ENCODE measurements around the gene LHX5.
A peak's percentile ranks its signal among the peaks of the same experiment; 100 is the strongest.
"Not testable (repeated sequence)": the region's sequence is repeated elsewhere in the genome, so short reads cannot be mapped to it uniquely, and the experiment has no call there.

Gene LHX5

DNA sequence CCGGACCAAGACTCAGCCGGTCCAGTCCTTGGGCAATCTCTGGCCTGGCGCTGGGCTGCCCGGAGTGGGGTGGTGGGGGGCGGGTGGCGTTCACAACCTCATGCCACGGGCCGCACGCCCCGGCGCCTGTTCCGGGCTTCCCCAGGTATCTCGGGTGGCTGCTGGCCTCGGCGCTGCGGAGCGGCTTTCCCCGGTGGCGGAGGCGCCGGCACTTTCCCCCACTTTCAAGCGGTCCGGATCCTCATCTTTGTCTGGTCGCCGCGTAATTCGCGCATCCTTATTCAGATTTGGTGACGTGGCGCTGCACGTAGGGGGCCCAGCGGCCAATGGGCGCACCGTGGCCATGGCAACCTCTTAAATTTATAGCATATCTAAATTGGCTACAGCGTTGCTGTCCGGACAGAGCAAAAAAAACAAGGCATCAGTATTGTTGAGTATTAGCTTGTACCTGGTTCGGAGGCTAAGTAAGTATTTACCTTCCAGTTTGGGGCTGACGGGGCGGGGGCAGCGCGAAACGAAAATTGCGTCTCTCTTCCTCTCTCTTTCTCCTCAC, at the start of gene LHX5:
TSS of gene LHX5 (minus strand) at position 253 of the 553 bp plus-strand sequence. CDS start 373 bp downstream, outside the sequence.
- no peak for DNase-seq

DNA sequence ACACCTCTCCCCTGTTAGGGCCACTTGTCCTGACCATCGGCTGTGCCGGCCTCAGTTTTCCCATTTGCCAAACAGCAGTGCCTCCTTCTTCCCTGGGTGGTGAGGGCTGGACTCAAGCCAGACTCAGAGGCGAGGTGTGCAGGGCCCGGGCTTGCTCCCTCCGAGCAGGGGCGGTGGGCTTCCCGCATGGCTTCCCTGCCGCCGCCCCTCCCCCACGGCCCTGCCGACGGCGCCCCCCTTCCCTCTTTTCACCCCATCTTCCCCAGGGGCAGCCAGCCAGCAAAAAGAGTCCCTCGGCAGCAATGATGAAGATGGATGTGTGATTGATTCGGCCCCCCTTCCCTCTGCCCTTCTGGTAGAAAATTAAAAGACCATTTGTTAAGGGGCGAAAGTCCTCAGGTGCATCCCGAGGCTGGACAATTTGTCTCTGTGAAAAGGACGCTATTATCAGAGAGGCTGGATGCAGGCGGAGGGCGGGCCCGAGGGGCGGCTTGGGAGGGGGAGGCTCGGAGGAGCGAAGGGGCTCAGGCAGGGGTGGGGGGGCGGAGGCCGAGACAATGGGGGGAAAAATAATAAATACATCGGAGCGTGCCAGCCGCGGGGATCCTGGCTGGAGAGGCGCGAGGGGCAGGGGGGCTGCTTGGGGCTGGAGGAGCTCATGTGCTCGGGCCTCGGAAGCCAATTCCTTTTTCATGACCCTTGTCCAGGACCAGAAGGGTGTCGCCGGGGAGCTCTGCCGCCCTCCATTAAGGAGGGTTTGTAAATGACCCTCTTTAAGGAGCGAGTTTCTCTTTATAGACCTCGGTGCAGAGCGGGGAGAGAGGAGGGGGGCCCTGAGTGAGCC, 48.0 kb upstream of the LHX5 start:
- DNase-seq: no peak

DNA sequence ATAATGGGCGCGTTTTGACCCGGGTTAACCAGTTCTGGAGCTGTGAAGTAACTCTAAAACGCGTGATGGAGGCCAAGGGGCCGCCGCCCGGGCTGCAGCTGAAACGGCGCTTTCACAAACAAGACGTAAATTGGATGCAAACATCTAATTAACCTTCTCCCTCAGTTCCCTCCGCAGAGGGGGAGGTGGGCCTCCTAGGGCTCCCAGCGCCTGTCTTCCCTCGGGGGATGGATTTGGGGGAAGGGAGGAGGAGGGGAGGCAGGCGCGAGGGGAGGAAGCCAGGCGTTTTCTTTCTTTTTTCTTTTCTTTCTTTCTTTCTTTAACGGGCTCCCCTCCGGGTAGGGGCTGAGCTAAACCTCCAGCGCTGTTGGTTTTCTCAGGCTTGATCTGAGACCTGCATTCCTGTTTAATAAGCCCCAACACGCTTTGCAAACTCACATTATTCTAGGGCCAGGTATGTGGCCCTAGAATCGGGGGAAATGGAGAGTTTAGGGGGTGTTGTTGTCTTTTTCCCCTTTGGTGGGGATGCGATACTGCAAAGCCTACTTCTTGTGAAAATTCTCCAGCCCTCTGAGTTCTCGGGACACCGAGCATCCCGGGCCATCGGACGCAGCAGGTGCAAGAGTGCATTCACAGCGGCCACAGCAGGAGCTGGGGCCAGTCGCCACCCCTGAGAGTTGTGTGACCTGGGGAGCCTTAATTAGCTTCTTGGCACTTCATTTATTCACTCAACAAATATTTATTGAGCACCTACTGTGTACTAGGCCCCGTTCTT, 43.6 kb upstream of the LHX5 start:
- no peak for DNase-seq

DNA sequence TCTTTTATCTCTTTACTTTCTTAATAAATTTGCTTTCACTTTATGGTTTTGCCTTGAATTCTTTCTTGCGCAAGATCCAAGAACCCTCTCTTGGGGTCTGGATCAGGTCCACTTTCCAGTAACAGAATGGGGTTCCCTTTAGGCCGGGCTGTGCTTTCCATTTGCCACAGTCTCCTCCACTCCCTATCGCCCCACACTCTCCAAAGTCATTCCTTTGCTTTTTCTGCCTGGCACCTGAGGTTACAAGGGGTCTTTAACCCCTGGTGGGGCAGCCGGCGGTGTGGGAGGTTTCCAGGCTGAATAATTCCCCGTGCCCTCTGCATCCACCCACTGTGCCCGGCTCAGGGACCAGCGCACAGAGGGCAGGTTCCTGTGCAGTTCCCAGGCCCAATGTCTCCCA, 42.9 kb upstream of the LHX5 start:
- no peak for DNase-seq

DNA sequence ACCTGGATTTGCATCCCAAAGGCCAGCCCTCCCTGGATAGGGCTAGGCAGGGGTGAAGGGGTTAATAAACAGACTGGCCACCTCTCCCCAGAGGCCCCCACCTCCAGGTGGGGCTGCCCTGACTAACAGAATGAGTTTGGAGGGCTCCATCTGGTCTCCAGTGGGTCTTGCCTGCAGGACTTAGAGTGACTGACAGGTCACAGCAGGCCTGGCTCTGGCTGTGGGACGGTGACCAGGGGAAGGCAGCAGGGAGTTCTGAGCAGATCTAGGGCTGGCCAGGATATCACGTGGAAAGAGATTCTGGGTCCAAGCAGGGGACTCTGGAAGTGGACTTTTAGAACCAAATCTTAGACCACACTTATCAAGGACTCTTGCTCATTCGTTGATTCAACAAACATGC, 40.9 kb upstream of the LHX5 start:
- no peak for DNase-seq

DNA sequence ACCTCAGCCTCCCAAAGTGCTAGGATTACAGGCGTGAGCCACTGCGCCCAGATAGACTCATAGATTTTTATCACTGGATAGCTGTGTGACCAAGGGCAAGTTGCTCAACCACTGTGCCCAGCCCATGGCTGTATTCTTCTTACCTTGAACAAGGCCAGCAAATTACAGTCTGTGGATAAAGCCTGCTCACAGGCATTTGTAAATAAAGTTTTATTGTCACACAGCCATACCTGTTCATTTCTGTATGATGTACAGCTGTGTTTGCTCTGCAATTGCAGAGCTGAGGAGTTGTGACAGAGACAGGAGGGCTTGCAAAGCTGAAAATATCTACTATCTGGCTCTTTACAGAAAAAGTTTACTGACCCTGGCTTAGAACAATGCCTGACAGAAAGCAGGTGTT, 35.2 kb upstream of the LHX5 start:
- DNase-seq: no peak

DNA sequence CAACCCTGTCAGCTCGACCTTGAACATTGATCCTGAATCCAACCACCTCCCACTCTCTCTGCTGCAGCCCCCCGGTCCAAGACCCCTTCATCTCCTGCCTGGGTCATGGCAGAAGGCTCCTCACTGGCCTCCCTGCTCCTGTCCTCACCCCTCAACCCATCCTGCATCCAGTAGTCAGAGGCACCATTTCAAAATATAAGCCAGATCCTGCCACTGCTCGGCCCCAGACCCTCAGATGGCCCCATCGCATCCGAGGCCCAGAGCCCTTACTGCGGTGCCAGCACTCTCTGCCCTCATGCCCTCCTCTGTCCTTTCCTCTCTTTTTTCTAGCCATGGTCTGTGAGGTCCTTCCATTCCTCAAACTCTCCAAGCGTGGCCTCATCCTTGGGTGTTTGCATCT, 34.3 kb upstream of the LHX5 start:
- no peak for DNase-seq

DNA sequence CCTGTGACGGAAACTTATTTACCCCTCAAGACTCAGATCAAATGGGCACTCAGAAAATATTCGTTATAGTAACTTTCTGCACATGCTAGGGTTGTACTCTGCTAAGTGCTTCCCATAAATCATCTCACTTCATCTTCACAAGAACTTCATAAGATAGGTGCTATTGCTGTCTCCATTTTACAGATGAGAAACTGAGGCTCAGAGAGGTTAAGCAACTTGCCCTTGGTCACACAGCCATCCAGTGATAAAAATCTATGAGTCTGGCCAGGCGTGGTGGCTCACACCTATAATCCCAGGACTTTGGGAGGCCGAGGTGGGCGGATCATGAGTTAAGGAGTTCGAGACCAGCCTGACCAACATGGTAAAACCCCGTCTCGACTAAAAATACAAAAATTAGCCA, 33.2 kb upstream of the LHX5 start:
- no peak for DNase-seq

DNA sequence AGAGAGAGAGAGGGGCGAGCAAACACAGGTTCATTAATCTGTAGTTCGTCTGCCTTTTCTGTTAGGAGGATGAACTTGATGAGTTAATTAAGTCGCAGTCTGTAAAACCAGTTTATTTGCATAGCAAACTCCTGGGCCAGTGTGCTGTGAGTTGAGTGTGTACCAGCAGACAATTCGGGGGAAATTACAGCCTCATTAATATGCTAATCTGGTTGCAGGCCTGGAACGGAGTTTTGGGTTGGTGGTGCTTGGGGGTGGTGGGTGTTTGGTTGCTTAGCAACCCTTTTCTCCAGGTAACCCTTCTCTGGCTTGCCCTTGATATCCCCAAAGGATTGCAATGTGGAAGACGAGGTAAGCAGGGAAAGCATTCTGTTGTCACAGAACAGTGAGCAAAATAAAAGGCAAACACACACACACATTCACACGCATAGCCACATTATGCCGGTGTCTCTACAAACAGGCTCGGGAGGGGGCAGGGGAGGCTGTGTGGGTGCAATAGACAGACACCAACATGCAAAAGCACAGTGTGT, 29.2 kb upstream of the LHX5 start:
- DNase-seq: no peak

DNA sequence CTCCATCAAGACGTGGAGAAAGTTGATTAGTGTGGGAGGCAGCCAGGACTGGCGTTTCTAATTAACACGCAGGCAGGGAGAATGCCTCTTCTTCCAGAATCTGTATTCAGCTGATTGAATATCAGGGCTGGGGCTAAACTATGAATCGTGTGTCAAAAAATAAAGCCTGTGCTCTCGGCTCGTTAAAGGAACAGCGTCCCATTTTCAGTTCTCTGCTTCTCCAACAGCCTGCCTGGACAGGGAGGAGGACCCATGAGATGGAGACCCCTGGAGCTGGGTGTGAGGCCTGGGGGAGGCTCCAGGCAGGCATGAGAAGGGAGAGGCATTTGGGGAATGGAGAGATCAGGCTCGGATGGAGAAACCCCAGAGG, 28.6 kb upstream of the LHX5 start:
- DNase-seq: no peak

DNA sequence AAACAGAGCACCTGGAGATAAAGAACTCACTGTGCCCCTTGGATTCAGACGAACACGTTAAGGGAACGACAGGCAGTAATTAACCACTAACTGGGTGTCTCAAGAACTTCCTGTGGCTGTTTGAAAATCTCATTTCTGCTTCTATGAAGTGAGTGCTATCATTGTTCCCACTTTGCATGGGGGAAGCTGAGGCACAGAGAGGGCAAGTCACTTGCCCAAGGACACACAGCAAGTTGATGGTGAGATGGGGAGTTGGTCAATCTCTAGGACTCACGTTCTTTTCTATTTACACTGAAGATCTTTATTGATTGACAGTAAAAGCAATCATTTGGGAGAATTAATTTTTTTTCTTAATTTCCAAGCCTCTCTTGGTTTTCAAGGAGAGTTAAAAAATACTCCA, 26.8 kb upstream of the LHX5 start:
- DNase-seq: no peak

DNA sequence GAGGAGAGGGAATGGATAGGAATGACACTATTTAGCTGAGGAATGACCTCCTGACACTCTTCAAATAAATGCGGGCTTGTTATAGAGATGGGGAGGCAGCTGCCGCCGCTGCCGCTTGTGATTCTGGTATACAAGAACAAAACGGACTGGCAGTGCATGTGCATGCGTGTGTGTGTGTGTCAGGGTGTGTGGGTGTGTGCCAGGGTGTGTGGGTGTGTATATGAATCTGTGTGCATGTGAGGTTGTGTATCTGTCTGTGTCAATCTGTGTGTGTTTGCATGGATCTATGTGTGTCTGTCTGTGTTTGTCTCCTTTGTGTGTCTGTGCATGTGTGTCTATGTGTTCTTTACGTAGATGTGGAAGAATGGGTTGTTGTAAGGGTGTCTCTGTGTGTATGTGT, 26.0 kb upstream of the LHX5 start:
- DNase-seq: no peak

DNA sequence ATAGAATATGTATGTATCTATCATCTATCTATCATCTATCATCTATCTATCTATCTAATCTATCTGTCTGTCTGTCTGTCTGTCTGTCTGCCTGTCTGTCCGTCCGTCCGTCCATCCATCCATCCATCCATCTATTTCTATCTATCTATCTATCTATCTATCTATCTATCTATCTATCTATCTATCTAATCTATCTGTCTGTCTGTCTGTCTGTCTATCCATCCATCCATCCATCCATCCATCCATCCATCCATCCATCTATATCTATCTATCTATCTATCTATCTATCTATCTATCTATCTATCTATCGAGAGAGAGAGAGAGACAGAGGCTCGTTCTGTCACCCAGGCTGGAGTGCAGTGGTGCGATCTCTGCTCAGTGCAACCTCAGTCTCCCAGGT, 24.3 kb upstream of the LHX5 start:
- not testable (repeated sequence) for DNase-seq

DNA sequence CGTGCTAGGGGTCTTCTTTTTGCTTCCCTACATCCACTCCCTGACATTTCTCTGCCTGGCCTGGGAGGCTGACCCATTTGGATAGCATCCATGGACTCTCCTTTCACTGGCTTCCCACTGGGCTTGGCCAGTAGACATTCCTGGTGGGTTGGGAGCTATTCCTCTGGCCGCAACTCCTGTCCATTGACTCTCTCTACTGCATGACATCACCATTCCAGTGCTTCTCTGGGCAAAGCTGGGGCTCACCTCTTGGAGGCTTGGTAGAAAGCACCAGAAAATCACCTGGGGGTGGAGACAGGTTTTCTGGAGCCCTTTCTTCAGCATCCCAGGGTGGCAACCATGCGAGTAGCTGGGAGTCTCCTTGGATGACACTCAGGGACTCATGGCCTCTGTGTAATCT, 16.7 kb upstream of the LHX5 start:
- no peak for DNase-seq

DNA sequence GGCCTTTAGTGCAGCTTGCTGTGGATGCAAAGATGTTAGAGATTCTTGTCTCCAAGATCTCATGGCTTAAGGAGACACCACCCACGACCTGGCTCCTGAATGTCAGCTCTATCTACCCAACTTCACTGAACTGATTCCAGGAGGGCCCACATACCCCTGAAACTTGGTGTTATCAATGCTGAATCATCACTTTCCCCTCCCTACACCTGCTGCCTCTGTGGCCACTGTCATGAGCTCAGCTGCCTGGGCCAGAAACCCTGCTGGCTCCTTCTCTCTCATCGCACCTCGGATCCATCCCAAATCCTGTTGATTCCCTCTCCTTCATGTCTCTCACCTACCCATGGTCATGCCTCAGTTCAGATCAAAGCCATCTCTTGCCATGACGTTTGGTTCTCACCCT, 15.1 kb upstream of the LHX5 start:
- DNase-seq: no peak

DNA sequence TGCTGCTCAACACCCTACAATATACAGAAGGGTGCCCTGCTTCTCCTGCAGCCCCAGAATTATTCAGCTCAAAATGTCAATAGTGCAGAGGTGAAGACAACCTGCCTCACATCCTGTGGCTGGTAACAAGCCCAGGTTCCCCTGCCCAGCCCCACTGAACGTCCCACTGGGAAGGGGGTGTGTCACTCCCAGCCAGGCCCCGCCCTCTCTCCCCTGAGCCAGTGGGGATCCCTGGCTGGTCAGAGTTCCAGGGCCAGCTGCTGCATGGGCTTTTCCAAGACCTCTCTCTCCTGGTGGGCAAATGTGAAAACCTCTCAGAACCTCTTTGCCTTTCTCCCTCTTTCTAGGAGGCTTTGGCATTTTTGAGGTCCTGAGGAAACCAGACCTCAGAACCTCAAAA, 13.7 kb upstream of the LHX5 start:
- no peak for DNase-seq

DNA sequence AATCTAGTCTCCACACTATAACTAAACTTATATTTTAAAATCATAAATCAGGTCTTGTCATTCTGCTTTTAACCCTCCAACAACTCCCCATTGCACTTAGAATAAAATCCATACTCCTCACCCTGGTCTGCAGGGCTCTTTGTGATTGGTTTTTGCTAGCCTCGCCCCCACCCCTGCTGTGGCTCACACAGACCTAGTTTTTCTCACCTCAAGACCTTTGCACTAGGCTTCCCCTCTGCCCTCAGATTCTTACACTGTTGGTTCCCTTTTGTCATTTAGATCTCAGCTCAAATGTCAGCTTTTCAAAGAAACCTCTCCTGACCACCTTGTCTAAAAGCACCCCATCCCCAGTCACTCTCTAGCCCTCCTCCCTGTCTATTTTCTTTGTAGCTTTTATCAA, 10.7 kb upstream of the LHX5 start:
- DNase-seq: no peak

DNA sequence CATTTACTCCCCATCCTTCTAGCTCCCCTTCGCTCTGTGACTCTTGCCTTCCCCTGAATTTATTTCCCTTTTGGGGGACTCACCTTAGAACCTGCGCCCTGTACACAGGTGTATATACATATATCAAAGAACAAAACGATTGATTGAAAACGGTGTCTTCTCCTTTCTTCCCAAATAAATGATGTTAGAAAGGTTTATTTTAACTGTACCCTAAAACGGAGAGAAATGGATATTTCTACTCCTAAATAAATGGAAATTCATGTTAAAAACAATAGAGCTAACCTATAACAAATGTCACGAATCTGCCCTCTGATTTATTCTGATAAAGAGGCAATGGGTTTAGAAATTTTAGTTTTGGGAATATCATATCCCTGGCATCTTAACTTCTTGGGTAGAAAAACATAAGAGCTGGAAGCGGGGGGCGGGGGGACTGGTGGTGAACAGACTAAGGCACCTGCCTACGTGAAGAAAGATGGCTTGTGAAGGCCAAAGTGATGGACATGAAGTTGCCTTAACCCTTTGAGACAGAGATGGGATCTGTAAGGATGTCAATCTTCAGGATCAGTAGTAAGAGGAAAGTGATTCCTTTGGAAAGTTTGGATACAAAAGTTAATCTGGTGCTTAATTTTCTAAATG, 8.8 kb upstream of the LHX5 start:
- no peak for DNase-seq

DNA sequence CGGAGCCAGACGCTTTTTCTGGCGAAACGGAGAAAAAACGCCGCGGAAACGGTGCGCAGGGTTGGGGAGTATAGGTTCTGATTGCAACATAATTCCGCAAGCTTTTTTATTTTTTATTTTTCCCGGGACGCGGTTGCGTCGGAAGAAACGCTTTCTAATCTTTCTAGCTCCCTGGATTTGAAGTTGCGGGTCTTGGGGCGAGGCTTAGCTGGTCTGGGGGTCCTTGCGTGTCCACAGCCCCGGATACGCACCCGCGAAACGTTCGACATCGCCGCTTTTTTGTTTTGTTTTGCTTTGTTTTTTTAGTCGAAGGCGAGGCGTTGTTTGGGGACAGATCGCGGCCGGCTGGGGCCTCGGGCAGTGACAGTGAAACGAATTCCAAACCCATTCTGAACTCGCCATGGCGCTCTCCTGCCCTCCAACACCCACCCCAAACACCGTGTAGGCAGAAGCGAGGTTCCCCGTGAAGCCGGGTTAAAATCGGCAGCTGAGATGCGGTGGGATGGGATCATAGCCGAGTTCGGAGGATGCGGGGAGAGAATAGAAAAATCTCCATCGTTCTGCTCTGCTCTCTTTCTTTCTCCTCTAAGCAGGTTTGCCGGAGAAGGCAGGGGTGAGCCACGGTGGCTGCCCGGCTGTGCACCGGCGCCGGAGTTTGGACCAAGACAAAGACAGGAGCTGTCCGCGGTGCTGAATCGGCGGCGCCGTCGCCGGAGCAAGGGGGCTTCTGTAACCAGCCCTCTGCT, 8.1 kb upstream of the LHX5 start:
- DNase-seq: peak; percentile 36 to 40

DNA sequence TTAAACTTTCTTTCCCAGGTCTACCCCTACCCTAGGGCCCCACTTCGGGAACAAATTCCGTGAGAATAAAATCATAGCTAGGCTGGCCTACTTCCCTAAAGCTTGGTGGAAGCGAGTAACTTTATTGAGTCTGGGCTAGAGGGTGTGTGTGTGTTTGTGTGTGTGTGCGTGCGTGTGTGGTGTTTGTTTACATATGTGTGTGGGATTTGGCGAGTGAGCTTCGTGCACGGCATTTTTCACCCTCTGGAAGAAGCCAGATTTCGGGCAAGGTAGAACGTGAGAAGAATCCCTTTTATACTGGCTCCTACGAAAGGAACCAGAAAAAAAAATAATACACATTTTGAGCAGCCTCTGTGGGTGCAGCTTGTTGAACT, 7.5 kb upstream of the LHX5 start:
- DNase-seq: no peak

DNA sequence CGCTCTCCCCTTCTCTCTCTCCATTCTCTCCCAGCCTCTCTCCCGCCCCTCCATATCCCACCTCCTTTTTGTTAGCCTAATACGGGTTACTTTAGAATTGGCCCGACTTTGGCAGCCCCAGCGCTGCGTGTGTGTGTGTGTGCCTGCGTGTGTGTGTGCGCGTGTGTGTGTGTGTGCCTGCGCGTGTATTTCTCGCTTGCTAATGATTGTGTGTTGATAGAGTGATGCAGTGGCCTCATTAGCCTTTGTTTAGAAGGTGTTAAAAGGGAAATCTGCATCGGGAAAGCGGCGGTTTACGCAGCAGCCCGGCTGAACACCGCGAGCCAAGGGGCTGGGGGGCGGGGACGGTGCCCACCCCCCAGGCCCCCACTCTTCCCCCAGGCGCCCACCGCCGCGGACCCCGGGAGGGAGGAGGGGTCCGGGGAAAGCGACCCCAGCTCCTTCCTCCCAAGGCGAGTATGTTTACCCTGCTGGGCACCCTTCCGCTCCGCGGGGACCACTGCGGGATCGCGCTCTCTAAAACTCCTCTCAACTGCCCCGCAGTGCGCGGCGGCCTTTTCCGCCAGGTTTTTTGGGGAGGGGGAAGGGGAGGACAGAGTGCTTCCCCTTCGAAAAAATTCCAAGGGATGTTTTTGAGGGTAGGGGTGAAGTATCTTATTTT, 6.8 kb upstream of the LHX5 start:
- DNase-seq: no peak

DNA sequence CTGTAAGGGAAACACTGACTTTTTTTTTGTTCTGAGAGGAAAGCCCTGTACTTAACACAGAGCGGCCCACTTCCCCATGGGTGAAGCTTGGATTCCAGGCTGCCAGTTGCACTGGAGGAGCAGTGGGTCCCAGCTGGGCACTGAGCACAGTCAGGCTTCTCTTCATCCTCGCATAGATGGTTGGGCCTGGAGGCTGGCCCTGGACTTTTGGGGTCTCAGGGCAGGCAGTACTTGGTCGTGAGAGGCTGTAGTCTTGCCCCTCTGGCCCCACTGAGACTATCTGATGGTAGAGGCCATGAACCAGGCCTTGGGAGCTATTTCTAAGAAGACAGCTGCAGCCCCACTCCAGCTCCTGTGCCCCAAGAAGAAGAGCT, 6.2 kb upstream of the LHX5 start:
- DNase-seq: no peak
